Stimulated activated effector memory CD8-positive, alpha-beta T cell treated with anti-CD3 and anti-CD28 coated beads, Interleukin-12 subunit alpha, Interleukin-12 subunit beta, amount 100 ng/mL, for 72 hours (primary cell): ENCODE data around the gene CRTC1.
"Not testable (repeated sequence)": the region's sequence is repeated elsewhere in the genome, so short reads cannot be mapped to it uniquely, and the experiment has no call there.

ENCODE experiments used
- ATAC-seq: fragments of 150-1000 bp; cut with Tn5 transposase; 2 replicates; pipeline ENCODE4 v1.10.0; 2021
- DNase-seq, 2 donors: peaks; one replicate each; pipeline ENCODE4 v3.0.0; 2021 to 2022; ENCODE audit warnings: low spot score in 2 of 2
- H3K27ac Mint-ChIP-seq: one replicate; pipeline ENCODE4 v1.8.0; 2022; ENCODE audit warnings: mild to moderate bottlenecking, mixed read lengths
- H3K36me3 Mint-ChIP-seq: one replicate; pipeline ENCODE4 v1.8.0; 2022; ENCODE audit warnings: mild to moderate bottlenecking, mixed read lengths
- H3K4me1 Mint-ChIP-seq: one replicate; pipeline ENCODE4 v1.8.0; 2022; ENCODE audit warnings: mixed read lengths
- H3K4me3 Mint-ChIP-seq: one replicate; pipeline ENCODE4 v1.8.0; 2022; ENCODE audit warnings: mild to moderate bottlenecking, mixed read lengths
- H3K9me3 Mint-ChIP-seq: one replicate; pipeline ENCODE4 v1.8.0; 2022; ENCODE audit warnings: mixed read lengths

Gene CRTC1

GRCh38 chr19:18718015-18718526 lies 34.6 kb downstream of the CRTC1 start:
- Mint-ChIP-seq H3K36me3 (peaks cover 6% of the 10 kb centered on the region), H3K9me3 (no peaks in the 10 kb centered on the region), H3K4me3 (no peak overlapping the region), H3K4me1 (peaks cover 29% of the 10 kb centered on the region), H3K27ac (peak overlapping the region; percentile 49)
- ATAC-seq (no peak), DNase-seq (no peak)

- ATAC-seq, result no peak
- peaks cover 28% of the 10 kb centered on the region for H3K4me1 Mint-ChIP-seq
- no peak for DNase-seq
- H3K27ac Mint-ChIP-seq, result peak overlapping the region; percentile 49
- H3K9me3 Mint-ChIP-seq, result no peaks in the 10 kb centered on the region
- no peak overlapping the region for H3K4me3 Mint-ChIP-seq
- peaks cover 6% of the 10 kb centered on the region for H3K36me3 Mint-ChIP-seq
Observed at GRCh38 chr19:18718846-18719458, 35.5 kb downstream of the CRTC1 start.

- H3K27ac Mint-ChIP-seq, result no peak overlapping the region
- H3K36me3 Mint-ChIP-seq, result peaks cover 6% of the 10 kb centered on the region
- H3K4me3 Mint-ChIP-seq, result no peak overlapping the region
- ATAC-seq, result no peak
- DNase-seq, result no peak
- H3K9me3 Mint-ChIP-seq, result no peaks in the 10 kb centered on the region
- peaks cover 31% of the 10 kb centered on the region for H3K4me1 Mint-ChIP-seq
Observed at GRCh38 chr19:18719541-18719940, 36.1 kb downstream of the CRTC1 start.

GRCh38 chr19:18723871-18724377 lies 40.4 kb downstream of the CRTC1 start:
- ATAC-seq (peak; percentile 62), DNase-seq (no peak)
- no peaks in the 10 kb centered on the region for H3K9me3 Mint-ChIP-seq
- H3K27ac Mint-ChIP-seq, result no peak overlapping the region
- H3K4me1 Mint-ChIP-seq, result peaks cover 14% of the 10 kb centered on the region
- peaks cover 11% of the 10 kb centered on the region for H3K36me3 Mint-ChIP-seq
- no peak overlapping the region for H3K4me3 Mint-ChIP-seq

- DNase-seq (no peak), ATAC-seq (no peak)
- Mint-ChIP-seq H3K4me3 (no peak overlapping the region), H3K36me3 (peaks cover 7% of the 10 kb centered on the region), H3K4me1 (peaks cover 20% of the 10 kb centered on the region), H3K27ac (peak overlapping the region; percentile 12), H3K9me3 (no peaks in the 10 kb centered on the region)
Observed at GRCh38 chr19:18725841-18726770, 42.6 kb downstream of the CRTC1 start.

- no peaks in the 10 kb centered on the region for H3K9me3 Mint-ChIP-seq
- H3K4me3 Mint-ChIP-seq, result no peak overlapping the region
- ATAC-seq (no peak), DNase-seq (no peak)
- H3K36me3 Mint-ChIP-seq, result peaks cover 6% of the 10 kb centered on the region
- H3K4me1 Mint-ChIP-seq, result peaks cover 25% of the 10 kb centered on the region
- no peak overlapping the region for H3K27ac Mint-ChIP-seq
Observed at GRCh38 chr19:18726846-18727245, 43.4 kb downstream of the CRTC1 start.

GRCh38 chr19:18727602-18728001 lies 44.1 kb downstream of the CRTC1 start:
- H3K36me3 Mint-ChIP-seq, H3K4me3 Mint-ChIP-seq, DNase-seq, ATAC-seq, H3K9me3 Mint-ChIP-seq, H3K27ac Mint-ChIP-seq: not testable (repeated sequence)
- peaks cover 25% of the 10 kb centered on the region for H3K4me1 Mint-ChIP-seq

- no peak overlapping the region for H3K4me3 Mint-ChIP-seq
- H3K27ac Mint-ChIP-seq, result no peak overlapping the region
- no peaks in the 10 kb centered on the region for H3K9me3 Mint-ChIP-seq
- peaks cover 11% of the 10 kb centered on the region for H3K4me1 Mint-ChIP-seq
- peaks cover 6% of the 10 kb centered on the region for H3K36me3 Mint-ChIP-seq
- ATAC-seq (no peak), DNase-seq (no peak)
Observed at GRCh38 chr19:18729933-18730530, 46.6 kb downstream of the CRTC1 start.

- ATAC-seq (no peak), DNase-seq (no peak)
- peak overlapping the region; percentile 74 for H3K27ac Mint-ChIP-seq
- no peak overlapping the region for H3K4me3 Mint-ChIP-seq
- H3K9me3 Mint-ChIP-seq, result no peaks in the 10 kb centered on the region
- H3K4me1 Mint-ChIP-seq, result peaks cover 11% of the 10 kb centered on the region
- peaks cover 6% of the 10 kb centered on the region for H3K36me3 Mint-ChIP-seq
Observed at GRCh38 chr19:18730885-18731513, 47.5 kb downstream of the CRTC1 start.

- no peak overlapping the region for H3K4me3 Mint-ChIP-seq
- H3K36me3 Mint-ChIP-seq, result peaks cover 6% of the 10 kb centered on the region
- peaks cover 11% of the 10 kb centered on the region for H3K4me1 Mint-ChIP-seq
- no peaks in the 10 kb centered on the region for H3K9me3 Mint-ChIP-seq
- no peak for DNase-seq
- ATAC-seq, result no peak
- H3K27ac Mint-ChIP-seq, result peak overlapping the region; percentile 74
Observed at GRCh38 chr19:18731562-18732008, 48.1 kb downstream of the CRTC1 start.

- ATAC-seq, result no peak
- Mint-ChIP-seq H3K36me3 (peaks cover 5% of the 10 kb centered on the region), H3K4me1 (peaks cover 11% of the 10 kb centered on the region), H3K4me3 (no peak overlapping the region), H3K27ac (peak overlapping the region; percentile 51), H3K9me3 (no peaks in the 10 kb centered on the region)
- DNase-seq, result no peak
Observed at GRCh38 chr19:18733196-18733647, 49.7 kb downstream of the CRTC1 start.

- peak overlapping the region; percentile 51 for H3K27ac Mint-ChIP-seq
- not testable (repeated sequence) for H3K4me3 Mint-ChIP-seq
- peaks cover 11% of the 10 kb centered on the region for H3K4me1 Mint-ChIP-seq
Observed at GRCh38 chr19:18733762-18734332, 50.4 kb downstream of the CRTC1 start.

GRCh38 chr19:18735324-18735723 lies 51.8 kb downstream of the CRTC1 start:
- H3K4me3 Mint-ChIP-seq, result no peak overlapping the region
- no peaks in the 10 kb centered on the region for H3K9me3 Mint-ChIP-seq
- no peak for ATAC-seq
- no peaks in the 10 kb centered on the region for H3K36me3 Mint-ChIP-seq
- no peak for DNase-seq
- no peak overlapping the region for H3K27ac Mint-ChIP-seq
- H3K4me1 Mint-ChIP-seq, result peaks cover 11% of the 10 kb centered on the region

More at GRCh38 chr19:18733762-18734332, 50.4 kb downstream of the CRTC1 start:
- not testable (repeated sequence) for ATAC-seq, DNase-seq, H3K9me3 Mint-ChIP-seq, H3K36me3 Mint-ChIP-seq

GRCh38 chr19:18735752-18736151 lies 52.3 kb downstream of the CRTC1 start:
- ATAC-seq, result no peak
- Mint-ChIP-seq H3K9me3 (no peaks in the 10 kb centered on the region), H3K4me3 (no peak overlapping the region), H3K36me3 (no peaks in the 10 kb centered on the region), H3K4me1 (peaks cover 9% of the 10 kb centered on the region), H3K27ac (no peak overlapping the region)
- DNase-seq, result no peak
